K562 (cell line): ENCODE results near the gene BAZ2A. TPM values are rescaled to one million over a fixed set of nuclear protein-coding genes. Genes with fewer than 3 reads are reported as not detected.
A peak's percentile ranks its signal among the peaks of the same experiment; 100 is the strongest.

Experiments used
- ARID4B ChIP-seq: sonication (generic); formaldehyde crosslinking; IDR thresholded peaks from 2 replicates; pipeline ENCODE4 v1.8.0; 2022; ENCODE audit warnings: mild to moderate bottlenecking, missing genetic modification reagents
- CBFA2T3 ChIP-seq: fragments of 450-650 bp; IDR thresholded peaks from 2 replicates; pipeline ENCODE4 v1.6.1; 2017
- FOXP1 ChIP-seq: sonication (generic); formaldehyde crosslinking; IDR thresholded peaks from 2 replicates; pipeline ENCODE4 v1.8.0; 2022; ENCODE audit warnings: mild to moderate bottlenecking, missing genetic modification reagents
- MNT ChIP-seq, 2 experiments: fragments of 450-650 bp; conservative IDR thresholded peaks; 2 replicates each; pipeline ENCODE4 v1.6.1; 2017; ENCODE audit warnings: mild to moderate bottlenecking in 2 of 2, moderate library complexity in 2 of 2
- RCOR1 ChIP-seq, 2 experiments: IDR thresholded peaks; 2 replicates each; pipeline ENCODE4 v1.6.1; 2012; ENCODE audit warnings: low read depth in 2 of 2, low read length in 2 of 2, borderline replicate concordance in 1 of 2, improper control_type of control experiment in 1 of 2
- RFX5 ChIP-seq: IDR thresholded peaks from 2 replicates; pipeline ENCODE4 v1.6.1; 2011; ENCODE audit warnings: low read depth, mild to moderate bottlenecking, improper control_type of control experiment, low read length
- ZEB2 ChIP-seq: fragments of 450-650 bp; IDR thresholded peaks from 2 replicates; pipeline ENCODE4 v1.6.1; 2016
- ZNF518B ChIP-seq: fragments of 250-450 bp; sonication (Bioruptor Pico); IDR thresholded peaks from 2 replicates; pipeline ENCODE4 v1.5.0; 2021; ENCODE audit warnings: mild to moderate bottlenecking, moderate library complexity
- polyA plus RNA-seq, 8 experiments: library from polyadenylated mRNA; depleted of rRNA in 4 of 8; stranded (reverse) in 5 of 8; unstranded in 3 of 8; fragments of >200 nt; fragmentation: Nextera tagmentation in 2 of 8; fragmentation: Illumina TruSeq in 1 of 8; extraction: Ambion mirVana in 2 of 8; extraction: Trizol in 1 of 8; gene quantifications; 2 replicates each; pipeline versions ENCODE4 v1.2.1 to v1.2.3, GENCODE V29; 2011 to 2014; ENCODE audit warnings: inconsistent platforms in 1 of 8, missing spikeins in 1 of 8
- total RNA-seq, 7 experiments: library from RNA; depleted of rRNA in 6 of 7; stranded (reverse); fragments of >200 nt in 6 of 7; fragmentation: Illumina TruSeq in 2 of 7; extraction: Trizol in 2 of 7; gene quantifications; 2 replicates each; pipeline versions ENCODE4 v1.2.1 to v1.2.3, GENCODE V29; 2011 to 2021; ENCODE audit warnings: low replicate concordance in 1 of 7

Gene BAZ2A
- total and polyA plus RNA-seq, 9 of the 15 experiments (the other 6 are each of a cell fraction or from before 2014, with no cell fraction given) = 4.5 to 86.4 (median 26.2) TPM

GRCh38 chr12:56634242-56634836 is 4.2 kb upstream of the BAZ2A start (continued):
- peak; percentile 46; the same call in 1 of the 2 replicates for TF ChIP-seq ARID4B
- 0 out of 4 replicates have a peak, but pooled peaks of 1 of the 2 experiments have one; percentile 3 for TF ChIP-seq RCOR1 (IDR thresholded peaks at IDR 0.05; ENCODE audit: borderline replicate concordance in 1 of 2, low read depth in 2 of 2, low read length in 2 of 2)
- 0 out of 4 replicates have a peak, but pooled peaks of 1 of the 2 experiments have one; percentile 24 for TF ChIP-seq MNT (conservative IDR thresholded peaks at IDR 0.05)
- TF ChIP-seq CBFA2T3 = no peak
- peak; percentile 51; the same call in 1 of the 2 replicates for TF ChIP-seq ZEB2
- no peak for TF ChIP-seq RFX5
- TF ChIP-seq FOXP1 = no peak
- TF ChIP-seq ZNF518B (CRISPR knock-in tag) = no peak
